ENCODE measurements around the gene TIMM10B. TPM values are rescaled to one million over a fixed set of nuclear protein-coding genes. Genes with fewer than 3 reads are reported as not detected.

TIMM10B gene
- total and polyA plus RNA-seq, 9 of the 15 experiments (the other 6 are each of a cell fraction or from before 2014, with no cell fraction given) = 43.2 to 163 (median 57.0) TPM

DNA sequence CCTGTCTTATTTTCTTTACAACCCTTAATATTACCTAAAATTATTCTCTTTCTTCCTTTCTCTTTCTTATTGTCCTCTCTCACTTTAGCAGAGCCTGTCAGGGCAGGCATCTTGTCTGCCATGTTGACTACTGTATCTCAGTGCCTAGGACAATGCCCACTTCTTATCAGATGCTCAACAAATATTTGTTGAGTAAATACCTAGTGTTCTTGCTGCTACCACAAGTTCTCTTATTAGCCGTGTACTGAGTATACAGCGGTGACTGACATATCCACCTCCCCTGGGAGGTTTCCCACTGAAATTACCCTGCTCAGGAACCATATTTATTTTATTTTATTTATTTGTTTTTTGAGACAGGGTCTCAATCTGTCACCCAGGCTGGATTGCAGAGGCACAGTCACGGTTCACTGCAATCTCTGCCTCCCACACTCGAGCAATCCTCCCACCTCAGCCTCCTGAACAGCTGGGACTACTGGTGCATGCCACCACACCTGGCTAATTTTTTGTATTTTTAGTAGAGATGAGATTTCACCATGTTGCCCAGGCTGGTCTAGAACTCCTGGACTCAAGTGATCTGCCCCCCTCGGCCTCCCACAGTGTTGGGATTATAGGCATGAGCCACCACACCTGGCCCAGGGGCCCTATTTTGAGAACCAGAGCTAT, 47.2 kb upstream of the TIMM10B start:
- POLR2A ChIA-PET = interaction anchor here (0.6 to 1.7 kb wide), 3 partner anchors 8 to 169 kb away, joined by 3 to 5 read pairs (median 3); partner anchors contain the start of genes APBB1, ILK and RRP8
- FAIRE-seq = no peak
- in situ Hi-C loops (cut with MboI) = no loop called here

GRCh38 chr11:6437423-6437822, 43.9 kb upstream of the TIMM10B start:
- FAIRE-seq (no peak), DNase-seq (ENCODE audit: extremely low read depth in 1 of 4, low spot score in 3 of 4) (peak; percentile 21 to 36 (median 32)), ATAC-seq (peak; percentile 43)
- Histone ChIP-seq H3K4me2 (ENCODE audit: insufficient read depth, low read length) (peak overlapping the region; percentile 26; the same call in 1 of the 2 replicates), H2AFZ (ENCODE audit: low read depth, low read length) (peak overlapping the region; percentile 78), H3K27ac (ENCODE audit: extremely low read depth, low read depth, low read length) (no peak overlapping the region), H3K36me3 (ENCODE audit: control insufficient read depth, insufficient read depth, low read length) (no peaks in the 10 kb centered on the region), H3K4me3 (no peak overlapping the region), H3K4me1 (replicated peaks in 1 of 2; ENCODE audit: control insufficient read depth in 2 of 2, insufficient read depth in 2 of 2, low read length in 2 of 2) (peaks cover 10 to 12% of the 10 kb centered on the region in 2 experiments; a peak in 3 of 5 replicates), H3K9ac (ENCODE audit: insufficient read depth in 1 of 2, low read depth in 2 of 2, low read length in 2 of 2) (peak overlapping the region in 1 of 2 experiments; percentile 45; a peak in 2 of 4 replicates), H4K20me1 (replicated peaks; ENCODE audit: control insufficient read depth, insufficient read depth, low read length) (no peaks in the 10 kb centered on the region), H3K79me2 (ENCODE audit: control insufficient read depth, insufficient read depth, low read length) (no peaks in the 10 kb centered on the region), H3K9me1 (ENCODE audit: control insufficient read depth, insufficient read depth, low read length) (no peaks in the 10 kb centered on the region), H3K27me3 (ENCODE audit: control insufficient read depth in 2 of 2, insufficient read depth in 2 of 2, low read length in 2 of 2) (peaks cover 2 to 8% of the 10 kb centered on the region in 2 experiments; a peak in 2 of 5 replicates), H3K9me3 (replicated peaks; ENCODE audit: control insufficient read depth, insufficient read depth, low read depth, low read length) (no peaks in the 10 kb centered on the region)
- in situ Hi-C loops (cut with MboI) (no loop called here), intact Hi-C loops (cut with micrococcal nuclease) (no loop called here)
- ChIA-PET CTCF (ENCODE audit: low intra/inter-chr PET ratio) (no interaction called here), POLR2A (interaction anchor here (0.6 to 1.2 kb wide), 2 partner anchors 8 to 63 kb away, joined by 3 read pairs; no protein-coding TSS in a partner anchor)
- no TSS peak for BruUV-seq (replicated peaks)
- WGBS (ENCODE audit: insufficient coverage, low coverage, missing lambda C conversion rate) = 10% methylated on average over 12 of the region's 12 CpGs
- TF ChIP-seq MEIS2 (IDR thresholded peaks at IDR 0.05; ENCODE audit: partially characterized antibody) = peak; percentile 28
- peak; percentile 34; the same call in 1 of the 2 replicates for TF ChIP-seq PKNOX1 (IDR thresholded peaks at IDR 0.05)
- no peak for TF ChIP-seq PHF8 (IDR thresholded peaks at IDR 0.05; ENCODE audit: borderline replicate concordance, low read length)

More for the DNA sequence above, 47.2 kb upstream of the TIMM10B start:
- DNase-seq (ENCODE audit: extremely low read depth in 1 of 4, low spot score in 3 of 4) = no peak
- WGBS (ENCODE audit: insufficient coverage, low coverage, missing lambda C conversion rate) = 1% methylated on average over 5 of the region's 5 CpGs
- Histone ChIP-seq H3K4me2 (ENCODE audit: insufficient read depth, low read length) (no peak overlapping the region), H3K79me2 (ENCODE audit: control insufficient read depth, insufficient read depth, low read length) (no peaks in the 10 kb centered on the region), H3K27ac (ENCODE audit: extremely low read depth, low read depth, low read length) (no peak overlapping the region), H2AFZ (ENCODE audit: low read depth, low read length) (no peak overlapping the region), H4K20me1 (replicated peaks; ENCODE audit: control insufficient read depth, insufficient read depth, low read length) (no peaks in the 10 kb centered on the region), H3K9me1 (ENCODE audit: control insufficient read depth, insufficient read depth, low read length) (no peaks in the 10 kb centered on the region), H3K9me3 (replicated peaks; ENCODE audit: control insufficient read depth, insufficient read depth, low read depth, low read length) (no peaks in the 10 kb centered on the region), H3K4me3 (no peak overlapping the region), H3K27me3 (ENCODE audit: control insufficient read depth in 2 of 2, insufficient read depth in 2 of 2, low read length in 2 of 2) (peaks cover 12 to 34% of the 10 kb centered on the region in 2 experiments; a peak in 3 of 5 replicates), H3K4me1 (replicated peaks in 1 of 2; ENCODE audit: control insufficient read depth in 2 of 2, insufficient read depth in 2 of 2, low read length in 2 of 2) (peaks cover 0 to 3% of the 10 kb centered on the region in 2 experiments; a peak in 3 of 5 replicates), H3K9ac (ENCODE audit: insufficient read depth in 1 of 2, low read depth in 2 of 2, low read length in 2 of 2) (no peak overlapping the region), H3K36me3 (ENCODE audit: control insufficient read depth, insufficient read depth, low read length) (no peaks in the 10 kb centered on the region)
- BruUV-seq (replicated peaks) = no TSS peak
- no peak for ATAC-seq
- TF ChIP-seq CHCHD3 (CRISPR knock-in tag; IDR thresholded peaks at IDR 0.05) (no peak), NR2F6 (CRISPR knock-in tag; IDR thresholded peaks at IDR 0.05) (no peak)
- intact Hi-C loops (cut with micrococcal nuclease) = no loop called here
- CTCF ChIA-PET (ENCODE audit: low intra/inter-chr PET ratio) = no interaction called here
